HG02623 (cell line): ENCODE measurements around the gene IQGAP3.

Source experiments
- ATAC-seq: cut with Tn5 transposase; IDR thresholded peaks from one replicate; pipeline ENCODE4 v1.9.1; 2021; ENCODE audit warnings: moderate library complexity; ENCODE audit not compliant: unreplicated experiment

IQGAP3 gene

DNA sequence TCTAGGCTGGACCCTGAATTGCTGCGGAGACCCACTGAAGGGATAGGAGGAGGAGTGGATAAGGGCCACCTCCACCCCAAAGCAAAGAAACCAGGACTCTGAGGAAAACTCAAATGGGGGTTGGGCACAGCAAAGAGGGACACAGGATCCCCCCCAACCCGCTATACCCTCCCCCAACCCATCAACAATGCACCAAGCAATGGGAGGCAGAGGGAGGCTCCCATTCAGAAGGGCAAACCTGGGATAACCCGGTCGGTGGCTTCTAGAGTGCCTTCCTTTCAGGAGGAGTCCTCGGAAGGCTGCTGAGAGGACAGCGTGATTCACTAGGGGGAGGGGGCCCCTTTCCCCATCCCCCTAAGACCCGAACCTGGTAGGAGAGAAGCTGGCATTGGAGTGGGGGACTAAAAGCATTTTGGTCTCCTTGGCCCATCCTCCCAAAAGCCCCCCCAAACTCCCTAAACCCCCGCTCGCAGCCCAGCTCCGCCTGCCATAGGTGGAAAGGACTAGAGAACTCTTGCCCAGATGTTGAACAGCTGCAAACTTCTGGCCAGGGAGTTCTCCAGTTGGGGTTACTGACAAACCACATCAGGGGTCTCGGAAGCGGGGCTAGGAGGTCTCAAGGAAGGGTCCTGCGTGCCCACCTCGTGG, 73.0 kb downstream of the IQGAP3 start:
- ATAC-seq = no peak

DNA sequence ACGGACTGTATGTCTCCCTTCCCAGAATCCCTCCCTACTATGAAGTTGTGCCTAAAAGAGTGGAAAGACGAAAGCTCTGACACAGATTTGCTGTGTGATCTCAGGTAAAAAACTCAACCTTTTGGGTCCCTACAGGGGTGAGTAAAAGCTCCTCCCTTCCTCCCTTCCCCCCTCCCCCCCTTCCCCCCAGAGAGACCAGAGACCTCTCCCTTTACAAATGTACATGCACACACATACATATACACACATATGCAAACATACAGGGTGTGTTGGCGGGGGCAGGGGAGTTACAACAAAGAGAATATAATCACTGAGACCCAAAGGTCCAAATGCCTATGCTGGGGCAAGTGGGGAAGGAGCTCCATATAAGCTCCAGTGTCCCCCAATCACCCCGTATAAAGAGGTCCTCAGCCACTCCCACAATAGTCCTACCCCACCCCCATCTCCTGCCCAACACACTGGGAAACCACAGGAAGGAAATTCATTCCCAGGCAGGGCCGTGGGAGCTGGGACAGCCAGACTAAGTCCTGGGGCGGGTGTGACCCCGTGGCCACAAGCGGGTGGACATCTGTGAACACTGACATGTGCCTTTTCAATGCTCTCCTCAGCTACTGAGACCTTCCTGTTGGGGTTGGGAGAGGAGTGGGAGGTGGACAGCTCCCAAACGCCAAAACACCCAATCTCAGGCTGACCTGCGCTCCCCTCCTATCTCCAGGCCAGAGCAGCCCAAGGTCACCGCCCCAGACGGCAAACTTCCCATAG, 73.8 kb downstream of the IQGAP3 start:
- no peak for ATAC-seq

DNA sequence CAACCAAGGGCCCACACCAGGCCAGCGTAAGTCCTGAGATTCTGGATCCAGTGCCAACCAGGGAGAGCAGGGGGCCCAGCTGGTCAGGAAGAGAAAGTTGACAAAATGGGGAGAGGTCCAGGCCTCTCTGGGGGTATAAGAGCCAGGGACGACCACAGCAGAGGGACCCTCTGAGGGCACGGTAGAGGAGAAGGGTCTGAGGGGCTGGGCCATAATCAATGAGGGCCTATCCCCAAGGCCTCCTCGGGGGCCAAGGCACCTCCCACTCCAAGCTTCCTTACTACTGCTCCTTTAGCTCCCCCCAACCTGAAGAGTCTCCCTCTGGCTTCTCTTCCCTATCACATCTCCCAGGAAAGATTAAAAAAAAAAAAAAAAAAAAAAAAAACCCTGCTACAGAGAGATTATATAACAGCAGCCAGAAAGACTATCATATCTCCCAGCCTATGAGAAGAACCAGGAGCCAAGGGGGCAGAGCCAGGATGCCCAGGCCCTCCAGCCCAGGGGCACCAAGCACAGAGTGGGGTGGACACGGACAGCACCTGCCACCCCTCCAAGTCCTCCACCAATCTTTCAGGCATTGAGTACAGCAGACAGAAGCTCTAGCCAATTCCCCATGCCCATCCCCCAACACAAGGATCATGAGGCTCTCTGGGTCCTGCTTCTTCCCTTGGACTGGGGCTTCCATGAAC, 74.5 kb downstream of the IQGAP3 start:
- no peak for ATAC-seq

DNA sequence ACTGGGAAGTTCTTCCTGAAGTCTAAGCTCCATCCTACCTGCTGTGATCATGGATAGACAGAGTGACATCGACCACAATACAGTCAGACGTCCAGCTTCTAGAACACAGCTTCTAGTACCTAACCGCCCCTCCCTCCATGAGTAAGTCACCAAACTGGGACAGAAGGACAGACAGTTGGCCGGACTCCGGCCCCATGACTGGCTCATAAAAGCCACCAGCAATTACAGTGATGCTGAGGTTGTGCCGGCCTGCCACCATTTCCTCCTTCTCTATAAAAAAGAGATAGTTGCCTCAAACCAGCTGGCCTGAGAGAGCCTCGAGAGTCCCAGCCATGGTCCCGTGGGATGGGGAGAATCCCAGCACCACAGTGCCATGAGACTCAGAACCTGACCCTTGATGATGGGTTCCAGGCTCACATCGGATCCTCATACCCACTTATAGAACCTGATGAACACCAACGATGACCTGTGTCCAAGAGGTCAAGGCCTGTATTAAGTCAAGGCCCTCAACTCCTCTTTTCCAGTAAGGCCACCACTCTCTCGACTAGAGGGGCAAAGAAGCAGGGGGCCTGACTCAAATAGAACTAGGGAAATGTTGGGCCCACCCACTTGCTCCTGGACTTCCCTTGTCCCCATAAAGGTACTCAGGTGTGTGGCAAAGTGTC, 75.2 kb downstream of the IQGAP3 start:
- ATAC-seq = no peak

DNA sequence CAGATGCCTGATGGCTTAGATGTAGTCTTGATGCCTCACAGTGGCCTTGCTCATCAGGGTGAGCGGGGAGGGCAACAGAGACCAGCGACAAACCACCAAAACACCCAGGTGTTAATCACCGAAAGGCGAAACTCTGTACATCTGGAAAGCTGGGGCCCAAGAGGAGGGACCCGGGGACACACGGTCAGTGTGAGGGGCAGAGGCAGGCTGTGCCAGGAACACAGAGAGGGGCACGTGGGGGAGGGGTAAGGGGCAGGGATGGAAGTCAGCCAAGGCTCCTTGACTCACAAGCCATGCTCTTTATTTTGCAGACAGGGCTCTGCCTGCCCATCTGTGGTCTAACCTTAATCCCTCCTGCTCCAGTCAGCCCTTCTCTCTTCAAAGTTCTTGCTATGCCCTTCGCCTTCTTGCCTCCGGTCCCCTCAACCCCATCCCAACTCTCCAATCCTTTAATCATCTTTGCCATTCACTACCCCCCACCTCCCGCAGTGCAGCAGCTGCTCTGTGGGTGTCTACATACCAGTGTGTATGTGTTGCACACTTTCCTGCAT, 76.1 kb downstream of the IQGAP3 start:
- ATAC-seq = no peak

DNA sequence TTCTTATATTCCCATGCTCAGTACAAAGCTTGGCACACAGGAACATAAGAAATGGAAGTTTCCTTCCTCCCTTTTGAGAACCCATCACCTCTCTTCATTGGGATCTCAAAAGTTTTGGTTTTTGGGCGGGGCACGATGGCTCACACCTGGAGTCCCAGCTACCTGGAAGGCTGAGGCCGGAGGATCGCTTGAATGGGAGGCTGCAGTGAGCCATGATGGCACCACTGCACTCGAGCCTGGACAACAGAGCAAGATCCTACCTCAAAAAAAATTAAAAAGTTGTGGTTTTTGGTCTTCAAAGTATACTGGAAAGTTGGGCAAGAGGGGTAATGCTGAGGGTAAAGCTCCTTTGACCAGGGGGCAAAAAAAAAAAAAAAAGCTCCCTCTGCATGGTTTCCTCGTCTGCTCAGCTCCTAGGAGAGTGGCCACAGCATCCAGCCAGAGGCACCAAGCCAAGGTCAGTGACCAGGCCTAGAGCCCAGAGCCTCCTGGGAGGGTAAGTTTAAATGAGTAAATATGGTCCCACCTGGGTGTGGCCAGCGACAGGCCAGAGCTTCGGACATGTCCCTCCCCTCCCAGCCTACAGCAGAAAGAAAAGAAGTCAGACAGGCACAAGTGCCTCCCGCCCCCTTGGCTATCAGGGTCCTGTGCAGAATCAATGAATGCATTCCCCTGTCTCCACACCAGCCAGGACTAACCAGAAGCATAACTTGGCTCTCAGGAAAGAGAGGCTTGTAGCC, 76.8 kb downstream of the IQGAP3 start:
- no peak for ATAC-seq

DNA sequence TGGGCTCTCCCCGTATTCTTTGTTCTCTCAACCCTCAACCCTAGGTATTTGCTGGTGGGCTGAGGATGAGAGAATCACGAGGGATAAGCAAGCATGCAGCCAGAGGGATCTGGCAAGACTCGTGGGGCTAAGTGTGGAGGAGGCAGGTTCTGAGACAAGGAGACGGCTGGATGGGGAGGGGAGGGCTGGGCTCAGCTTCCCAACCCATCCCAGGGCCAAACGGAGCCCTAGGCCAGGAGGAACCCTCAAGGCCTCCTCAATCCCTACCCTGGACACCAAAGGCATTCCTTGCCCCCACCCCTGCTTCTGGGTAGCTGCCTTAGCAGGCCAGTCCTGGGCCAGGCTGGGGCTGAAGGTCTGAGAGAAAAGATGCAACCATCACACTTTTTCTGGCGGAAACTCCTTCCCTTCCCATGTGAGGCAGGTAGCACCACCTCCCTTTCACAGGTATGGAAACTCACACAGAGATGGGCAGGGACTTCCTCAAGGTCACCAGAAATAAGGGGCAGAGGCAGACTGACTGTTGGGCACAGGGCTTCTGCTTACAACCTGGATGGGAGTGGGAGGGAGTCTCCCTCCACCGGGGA, 78.0 kb downstream of the IQGAP3 start:
- ATAC-seq = no peak

DNA sequence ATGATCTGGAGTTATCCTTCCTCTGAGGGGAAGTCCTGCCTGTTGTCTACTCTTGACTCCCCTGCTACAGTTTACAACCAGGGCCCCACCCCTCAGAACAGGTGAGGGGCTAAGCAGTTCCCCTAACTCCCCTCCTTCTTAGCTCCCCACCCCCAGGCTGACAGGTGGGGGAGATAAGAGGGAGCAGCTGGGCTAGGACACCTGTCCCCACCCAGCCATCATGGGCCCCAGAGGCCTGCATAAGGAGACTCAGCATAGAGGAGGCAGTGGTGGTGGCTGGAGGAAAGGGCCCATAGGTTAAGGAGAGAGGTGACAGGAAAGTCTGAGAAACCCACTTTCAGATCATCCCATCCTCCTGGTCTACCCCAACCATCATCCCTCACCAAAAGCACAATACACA, 78.6 kb downstream of the IQGAP3 start:
- no peak for ATAC-seq

DNA sequence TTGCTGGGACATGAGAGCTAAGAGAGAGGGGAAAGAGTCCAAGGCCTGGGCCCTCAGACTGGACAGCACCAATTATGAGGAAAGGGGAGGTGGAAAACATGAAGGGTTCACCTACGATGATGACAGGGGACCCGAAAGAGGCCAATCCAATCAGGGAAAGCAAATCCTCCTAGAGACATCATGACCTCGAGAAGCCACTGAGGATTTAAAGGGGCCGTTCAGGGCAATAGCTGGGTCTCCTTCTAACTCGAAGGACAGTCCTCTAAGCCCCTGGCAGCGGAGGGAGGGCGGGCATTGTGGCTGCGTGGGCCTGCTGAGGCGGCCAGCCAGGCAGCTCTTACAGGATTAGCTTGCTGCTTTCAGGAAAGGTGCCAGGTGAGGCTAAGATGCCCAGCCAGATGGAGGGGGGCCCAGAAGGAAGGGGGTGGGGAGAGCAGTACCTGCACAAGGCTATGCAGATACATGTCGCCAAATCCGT, 79.2 kb downstream of the IQGAP3 start:
- ATAC-seq = no peak

DNA sequence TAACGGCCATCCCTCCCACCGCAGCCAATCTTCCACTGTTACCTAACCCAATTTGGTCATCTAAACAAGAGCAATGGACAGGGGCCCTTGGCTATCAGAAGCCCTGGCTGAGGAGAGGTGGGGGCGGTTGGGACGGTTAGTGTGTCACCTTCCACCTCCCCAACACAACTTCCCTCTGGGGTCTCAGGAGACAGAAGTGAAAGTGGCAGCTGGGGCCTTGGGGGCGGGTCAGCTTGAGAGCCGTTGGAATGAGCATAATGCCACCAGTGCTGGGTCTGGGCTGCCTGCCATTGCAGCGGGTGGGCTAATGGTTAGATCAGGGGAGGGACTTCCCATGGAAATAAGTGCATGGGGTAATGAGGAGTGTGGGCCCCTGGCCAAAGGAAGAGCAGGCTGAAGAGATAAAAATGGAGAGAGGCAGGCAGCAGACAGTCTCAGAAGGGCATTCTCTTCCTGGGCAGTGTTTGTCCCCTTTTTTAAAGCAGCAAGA, 79.7 kb downstream of the IQGAP3 start:
- no peak for ATAC-seq

DNA sequence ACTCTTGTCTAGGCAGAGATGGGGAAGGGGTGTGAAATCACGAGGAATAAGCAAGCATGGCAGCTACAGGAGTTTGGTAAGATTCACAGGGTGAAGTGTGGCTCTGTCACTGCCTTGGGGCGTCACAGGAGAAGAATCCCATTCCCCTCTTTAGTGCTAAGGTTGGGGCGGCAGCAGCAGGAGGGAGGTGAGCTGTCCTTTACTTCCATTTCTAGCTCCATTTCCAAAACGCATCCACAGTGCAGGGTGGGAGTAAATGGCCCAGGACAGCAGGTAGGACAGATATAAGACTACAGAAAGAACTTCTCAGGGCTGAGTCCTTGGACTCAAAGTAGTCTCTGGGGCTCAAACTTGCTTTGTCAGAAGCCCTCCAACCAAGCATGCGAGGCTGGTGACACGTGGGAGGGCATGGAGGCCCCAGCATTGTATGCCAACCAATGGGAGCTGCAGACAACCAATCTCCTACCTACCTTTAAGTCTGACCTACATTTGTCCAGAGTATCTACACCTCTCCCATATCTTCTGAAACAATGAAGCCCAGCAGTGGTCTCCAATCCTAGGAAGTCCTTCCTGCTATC, 80.3 kb downstream of the IQGAP3 start:
- no peak for ATAC-seq

DNA sequence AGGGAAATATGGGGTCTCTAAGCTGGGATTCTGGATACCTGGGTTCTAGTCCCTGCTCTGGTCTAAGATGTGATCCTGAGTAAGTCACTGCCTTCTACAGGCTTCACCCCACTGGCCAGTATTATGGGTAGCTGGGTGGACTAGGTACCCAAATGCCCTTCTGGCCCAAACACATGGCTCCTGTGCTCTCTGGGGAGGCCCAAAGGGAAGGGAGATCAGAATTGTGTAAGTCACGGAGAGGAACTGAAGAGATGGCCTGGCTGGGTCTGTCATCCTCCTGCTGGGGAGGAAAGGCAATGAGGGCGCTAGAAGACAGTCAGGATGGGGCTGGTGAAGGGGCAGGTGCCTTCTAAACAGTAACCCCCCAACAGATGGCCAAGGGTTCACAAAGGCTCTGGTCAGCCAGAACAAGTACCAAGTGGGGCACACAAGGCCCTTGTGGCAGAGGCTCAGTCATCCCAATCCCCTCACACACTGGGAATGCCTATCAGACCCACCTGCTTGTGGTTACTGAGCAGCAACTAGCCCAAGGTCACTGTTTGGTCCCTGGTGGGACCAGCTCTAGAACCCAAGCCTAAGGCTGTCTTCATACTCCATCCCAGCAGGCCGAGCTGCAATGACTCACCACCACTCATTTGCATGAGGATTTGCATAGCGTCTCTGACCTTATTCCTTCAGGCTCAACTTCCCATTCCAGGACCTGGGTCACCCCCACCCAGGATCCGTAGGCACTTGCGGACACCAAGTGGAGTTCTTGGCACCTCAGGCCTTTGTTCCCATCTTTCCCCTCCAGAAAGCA, 81.0 kb downstream of the IQGAP3 start:
- no peak for ATAC-seq

DNA sequence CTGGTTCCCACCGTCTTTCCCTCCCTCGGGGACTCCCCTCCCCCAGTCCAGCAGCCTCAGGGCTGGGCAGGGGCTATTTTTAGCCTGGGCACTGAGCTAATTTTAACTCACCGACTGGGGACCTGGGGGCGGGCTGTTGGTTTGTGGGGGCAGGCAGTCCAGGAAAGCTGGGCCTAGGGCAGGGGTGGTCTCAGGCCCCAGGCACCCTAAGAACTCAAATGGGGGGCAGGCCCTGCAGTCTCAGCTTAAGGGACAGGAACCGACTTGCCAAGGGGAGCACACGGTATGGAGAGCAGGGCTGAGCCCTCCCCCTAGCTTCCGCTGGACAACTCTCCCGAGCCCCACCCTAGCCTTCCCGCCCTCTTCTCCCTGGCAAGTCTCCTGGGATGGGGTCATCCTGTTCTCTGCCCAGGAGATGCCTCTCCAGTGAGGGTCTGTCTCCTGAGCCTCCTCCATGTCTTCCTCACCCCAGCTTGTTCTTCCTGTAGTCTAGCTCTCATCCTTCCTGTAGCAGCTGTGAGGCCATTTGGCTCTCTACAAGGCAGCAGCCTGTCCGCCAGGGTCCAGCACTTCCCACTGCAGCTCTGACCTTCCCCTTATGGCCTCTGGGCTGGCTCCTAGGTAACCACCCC, 81.8 kb downstream of the IQGAP3 start:
- ATAC-seq = no peak

DNA sequence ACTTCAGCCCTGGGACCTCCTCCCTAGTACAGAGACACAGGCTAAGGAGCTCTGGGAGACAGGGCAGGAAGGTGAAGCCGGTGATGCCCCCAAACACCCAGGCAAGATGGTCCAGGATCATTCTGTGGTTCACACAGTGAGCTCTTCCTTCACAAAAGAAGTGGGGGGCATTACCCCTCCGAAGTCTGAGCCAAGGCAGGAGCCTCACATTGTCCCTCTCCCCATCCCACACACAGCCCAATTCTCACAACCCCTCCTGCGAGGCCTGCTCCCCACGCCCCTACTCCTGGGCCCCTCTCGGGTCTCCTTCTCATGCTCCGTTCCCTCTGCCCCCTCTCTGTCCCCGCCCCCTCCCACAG, 82.5 kb downstream of the IQGAP3 start:
- no peak for ATAC-seq

DNA sequence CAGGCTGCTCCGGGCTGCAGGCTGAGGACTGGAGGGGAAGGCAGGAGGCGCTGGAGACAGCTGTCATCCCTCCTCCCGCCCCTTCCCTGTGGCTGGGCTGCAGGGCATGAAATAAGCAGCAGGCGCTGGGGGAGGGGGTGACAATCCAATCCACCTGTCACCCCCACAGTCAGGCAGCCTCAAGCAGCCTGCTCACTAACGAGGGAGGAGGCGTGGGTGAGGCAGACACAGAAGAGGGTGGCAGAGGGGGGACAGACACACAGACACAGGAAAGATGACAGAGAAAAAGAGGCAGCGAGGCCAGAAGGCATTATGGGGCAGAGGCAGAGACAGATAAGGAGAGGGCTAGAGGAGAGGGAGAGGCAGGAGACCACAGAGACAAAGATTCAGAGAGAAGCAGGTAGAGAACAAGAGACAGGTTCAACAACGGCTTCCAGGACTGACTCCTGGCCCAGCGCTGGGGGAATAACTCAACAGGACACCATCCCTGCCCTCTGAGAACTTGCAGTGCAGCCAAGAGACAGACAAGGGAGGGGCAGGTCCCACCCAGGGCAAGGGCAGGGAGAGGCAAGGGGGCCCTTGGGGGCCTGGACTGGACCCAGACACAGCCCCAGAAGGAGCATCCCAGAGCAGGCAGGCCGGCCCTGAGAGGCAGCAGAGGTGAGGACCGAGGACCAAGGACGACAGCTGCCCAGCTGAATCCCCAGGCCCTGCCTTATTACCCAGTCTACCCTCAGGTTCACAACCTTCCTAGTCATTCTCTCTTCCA, 83.0 kb downstream of the IQGAP3 start:
- ATAC-seq = peak; percentile 8

DNA sequence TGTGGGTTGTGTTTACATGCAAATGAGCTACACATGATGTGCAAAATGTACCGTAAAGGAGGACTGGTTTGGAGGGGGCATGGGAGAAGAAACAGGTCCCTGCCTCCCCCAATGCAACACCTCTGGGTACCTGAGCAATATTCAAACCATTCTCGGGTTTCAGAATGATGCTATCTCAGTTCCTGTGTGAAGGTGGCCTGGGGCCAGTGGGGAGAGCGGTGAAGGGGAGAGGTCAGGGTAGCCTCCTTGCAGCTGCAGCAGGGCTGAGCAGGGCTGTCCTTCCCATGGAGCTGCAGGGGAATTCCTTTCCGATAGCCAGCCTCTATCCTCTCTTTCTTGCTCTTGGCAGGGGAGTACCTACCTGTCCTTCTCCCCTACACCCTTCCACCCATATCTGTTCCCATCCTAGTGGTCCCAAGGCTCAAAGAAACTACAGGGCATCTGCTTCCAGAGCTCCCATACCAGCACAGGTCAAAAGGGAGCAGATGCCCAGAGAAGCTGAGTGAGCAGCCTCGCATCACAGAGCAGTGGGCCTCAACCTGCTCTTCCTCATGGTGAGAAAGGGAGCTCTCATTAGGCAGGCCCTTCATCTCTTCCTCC, 83.7 kb downstream of the IQGAP3 start:
- ATAC-seq = peak; percentile 46

DNA sequence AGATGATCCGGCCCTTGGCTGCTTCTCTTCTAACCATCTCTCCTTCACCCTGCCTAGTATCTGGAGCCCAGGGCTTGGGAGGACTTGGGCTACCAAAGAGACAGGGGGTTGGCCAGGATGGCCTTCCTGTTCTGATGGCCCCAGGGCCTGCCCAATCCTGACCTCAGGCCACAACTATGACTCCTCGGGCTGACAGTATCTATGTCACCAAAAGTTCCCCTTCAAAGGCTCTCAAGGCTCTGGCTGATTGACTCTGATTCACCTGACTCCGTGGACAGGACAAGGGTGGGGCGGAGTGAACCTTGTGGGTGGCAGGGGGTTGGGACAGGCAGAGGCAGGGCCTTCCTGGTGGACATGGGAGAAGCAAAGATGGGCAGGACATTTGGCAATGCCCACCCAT, 84.5 kb downstream of the IQGAP3 start:
- peak; percentile 27 for ATAC-seq
